Endothelial cell of umbilical vein (primary cell): Measurements from ENCODE around the gene PDCD2. TPM values are rescaled to one million over a fixed set of nuclear protein-coding genes. Genes with fewer than 3 reads are reported as not detected.

Experiments
- BruUV-seq: library from RNA; stranded (reverse); fragments of 400-500 nt; replicated peaks from 2 replicates; lab custom pipeline; 2021; lab: Mats Ljungman, UMichigan
- CTCF ChIA-PET: fragments of 300-600, 350-600 bp; sonication (Branson Sonifier 250); formaldehyde crosslinking; loops from one replicate; lab custom pipeline; 2021; ENCODE audit warnings: antibody characterized with exemption, inconsistent platforms; lab: Charles Lee
- POLR2A ChIA-PET: fragments of 300-600, 350-600 bp; sonication (Branson Sonifier 250); formaldehyde crosslinking; loops from one replicate; lab custom pipeline; 2021; ENCODE audit warnings: antibody characterized with exemption, inconsistent platforms; lab: Charles Lee
- DNase-seq: peaks from one replicate; pipeline ENCODE4 v3.0.0-alpha.2; 2011; ENCODE audit warnings: low read depth, low spot score
- FAIRE-seq: peaks from 2 replicates; lab custom pipeline; 2011; peaks lifted over from hg19 to GRCh38; lab: Jason Lieb, UNC
- H2AFZ ChIP-seq: 2 replicates; pipeline ENCODE4 v1.6.0; 2012; ENCODE audit warnings: low read depth, low read length, control low read depth, inconsistent platforms
- H3K27ac ChIP-seq: 2 replicates; pipeline ENCODE4 v1.5.1; 2011; ENCODE audit warnings: low read depth, mild to moderate bottlenecking, control low read depth, low read length, moderate library complexity; ENCODE audit not compliant: insufficient read depth
- H3K27me3 ChIP-seq, 2 experiments: 2 replicates each; pipeline versions ENCODE4 v1.6.0 to v1.6.1; 2011; ENCODE audit warnings: low read length in 2 of 2, mixed read lengths in 1 of 2; ENCODE audit not compliant: control insufficient read depth in 2 of 2, insufficient read depth in 2 of 2
- H3K36me3 ChIP-seq, 2 experiments: 2 replicates in 1 of 2; 3 replicates in 1 of 2; pipeline ENCODE4 v1.5.1; 2011; ENCODE audit warnings: low read length in 2 of 2, mild to moderate bottlenecking in 1 of 2, moderate library complexity in 1 of 2; ENCODE audit not compliant: control insufficient read depth in 2 of 2, insufficient read depth in 2 of 2; ENCODE audit errors: extremely low read depth in 1 of 2
- H3K4me1 ChIP-seq: 3 replicates; pipeline ENCODE4 v1.5.1; 2011; ENCODE audit warnings: mild to moderate bottlenecking, low read length; ENCODE audit not compliant: control insufficient read depth, insufficient read depth; ENCODE audit errors: extremely low read depth
- H3K4me2 ChIP-seq: 2 replicates; pipeline ENCODE4 v1.6.1; 2011; ENCODE audit warnings: low read length, control low read depth, mixed read lengths; ENCODE audit not compliant: insufficient read depth
- H3K4me3 ChIP-seq, 3 experiments: fragments of 200-600 bp in 1 of 3; sonication (generic), shearing (Covaris generic) in 1 of 3; replicated peaks in 1 of 3; 2 replicates each; pipeline ENCODE4 v1.5.1; 2011 to 2016; ENCODE audit warnings: control low read depth in 3 of 3, low read length in 3 of 3, mild to moderate bottlenecking in 2 of 3, inconsistent platforms in 1 of 3, low read depth in 1 of 3, moderate library complexity in 1 of 3; ENCODE audit not compliant: insufficient read depth in 1 of 3
- H3K79me2 ChIP-seq: 2 replicates; pipeline ENCODE4 v1.6.0; 2012; ENCODE audit warnings: low read length, inconsistent platforms; ENCODE audit not compliant: control insufficient read depth, insufficient read depth
- H3K9ac ChIP-seq: replicated peaks from 2 replicates; pipeline ENCODE3; 2011; ENCODE audit warnings: low read length, control low read depth; ENCODE audit not compliant: insufficient read depth; ENCODE audit errors: extremely low read depth
- H3K9me1 ChIP-seq: replicated peaks from 3 replicates; pipeline ENCODE4 v1.6.0; 2011; ENCODE audit warnings: mild to moderate bottlenecking, low read length; ENCODE audit not compliant: control insufficient read depth, insufficient read depth; ENCODE audit errors: extremely low read depth
- H3K9me3 ChIP-seq: replicated peaks from 2 replicates; pipeline ENCODE4 v1.5.1; 2012; ENCODE audit warnings: low read length, inconsistent platforms; ENCODE audit not compliant: control insufficient read depth, insufficient read depth
- H4K20me1 ChIP-seq: replicated peaks from 2 replicates; pipeline ENCODE3; 2011; ENCODE audit warnings: mild to moderate bottlenecking, low read length; ENCODE audit not compliant: control insufficient read depth, insufficient read depth; ENCODE audit errors: extremely low read depth
- CTCF ChIP-seq, 2 donors: IDR thresholded peaks; 1 replicate in 1 of 2; 2 replicates in 1 of 2; pipeline ENCODE4 v1.5.1; 2011; ENCODE audit warnings: low read length in 2 of 2, mild to moderate bottlenecking in 2 of 2, moderate library complexity in 2 of 2, control low read depth in 1 of 2, inconsistent platforms in 1 of 2, low read depth in 1 of 2; ENCODE audit not compliant: insufficient read depth in 1 of 2; ENCODE audit errors: extremely low read depth in 1 of 2
- EZH2 ChIP-seq: IDR thresholded peaks from 2 replicates; pipeline ENCODE4 v1.6.1; 2012; ENCODE audit warnings: borderline replicate concordance, low read depth, mild to moderate bottlenecking, moderate library complexity, low read length, inconsistent platforms; ENCODE audit not compliant: severe bottlenecking
- FOS ChIP-seq: IDR thresholded peaks from 2 replicates; pipeline ENCODE4 v1.6.1; 2011; ENCODE audit warnings: mild to moderate bottlenecking, low read length, moderate library complexity, borderline replicate concordance; ENCODE audit not compliant: insufficient read depth
- GATA2 ChIP-seq: IDR thresholded peaks from 2 replicates; pipeline ENCODE4 v1.7.0; 2011; ENCODE audit warnings: low read depth, mild to moderate bottlenecking, moderate library complexity, mixed read lengths, low read length; ENCODE audit not compliant: insufficient read length, insufficient read depth
- JUN ChIP-seq: IDR thresholded peaks from 2 replicates; pipeline ENCODE4 v1.6.1; 2011; ENCODE audit warnings: borderline replicate concordance, low read depth; ENCODE audit not compliant: insufficient read length, insufficient read depth
- MAX ChIP-seq: IDR thresholded peaks from 2 replicates; pipeline ENCODE4 v1.6.1; 2011; ENCODE audit not compliant: insufficient read depth, insufficient read length
- MYC ChIP-seq: IDR thresholded peaks from one replicate; pipeline ENCODE4 v1.6.1; 2011; ENCODE audit warnings: mild to moderate bottlenecking, low read depth, low read length
- POLR2A ChIP-seq: IDR thresholded peaks from 2 replicates; pipeline ENCODE4 v1.6.1; 2012; ENCODE audit warnings: low read depth, mild to moderate bottlenecking, control low read depth, low read length
- POLR2AphosphoS5 ChIP-seq: IDR thresholded peaks from 2 replicates; pipeline ENCODE4 v1.6.1; 2012; ENCODE audit warnings: low read depth, mild to moderate bottlenecking, control low read depth, low read length, moderate library complexity; ENCODE audit not compliant: insufficient read depth
- dilution Hi-C: fragments of 300-500 bp; cut with MboI; formaldehyde crosslinking; loops from one replicate; pipeline ENCODE4 v1.15.0; 2019; ENCODE audit warnings: low sequenced_read_pairs; ENCODE audit not compliant: extremely low pct_ligation_motif_present
- intact Hi-C: fragments of 100-400 bp; cut with micrococcal nuclease; formaldehyde crosslinking; loops from one replicate; pipeline ENCODE4 v1.10.0; 2022
- polyA plus RNA-seq, 4 experiments: library from polyadenylated mRNA; depleted of rRNA in 3 of 4; stranded (reverse) in 3 of 4; unstranded in 1 of 4; fragments of >200 nt; gene quantifications; 2 replicates each; pipeline versions ENCODE4 v1.2.1 to v1.2.3, GENCODE V29; 2011 to 2012; ENCODE audit warnings: missing spikeins in 1 of 4
- total RNA-seq: library from RNA; stranded (reverse); gene quantifications from 2 replicates; pipeline ENCODE4 v1.2.3, GENCODE V29; 2021

The PDCD2 gene
- total and polyA plus RNA-seq, 2 donors (not counting 3 experiments of a cell fraction or from before 2014, with no cell fraction given): 53.9 to 67.8 TPM

GRCh38 chr6:170532867-170533488, 51.5 kb downstream of the PDCD2 start:
- dilution Hi-C loops (no loop called here), intact Hi-C loops (no loop called here)
- DNase-seq (no peak), FAIRE-seq (no peak)
- Histone ChIP-seq H4K20me1 (no peaks in the 10 kb centered on the region), H3K9me3 (no peaks in the 10 kb centered on the region), H3K9ac (no peak overlapping the region), H3K79me2 (no peaks in the 10 kb centered on the region), H3K4me1 (no peaks in the 10 kb centered on the region), H3K4me3 (no peak overlapping the region), H3K4me2 (no peak overlapping the region), H3K27me3 (no peaks in the 10 kb centered on the region), H3K36me3 (peaks cover 25 to 32% of the 10 kb centered on the region in 2 experiments), H2AFZ (no peak overlapping the region), H3K9me1 (no peaks in the 10 kb centered on the region), H3K27ac (no peak overlapping the region)
- CTCF ChIA-PET: interaction anchor here (1.3 to 2.2 kb wide), 2 partner anchors 701 to 742 kb away, joined by 3 to 11 read pairs; no protein-coding TSS in a partner anchor
- POLR2A ChIA-PET: no interaction called here
- no TSS peak for BruUV-seq
- no peak for TF ChIP-seq JUN
- no peak for TF ChIP-seq EZH2
- no peak for TF ChIP-seq POLR2A
- no peak for TF ChIP-seq FOS
- TF ChIP-seq MAX: no peak
- no peak for TF ChIP-seq GATA2
- no peak for TF ChIP-seq CTCF (IDR thresholded peaks at IDR 0.05; ENCODE audit: extremely low read depth in 1 of 2, insufficient read depth in 1 of 2, low read depth in 1 of 2, low read length in 2 of 2)
- no peak for TF ChIP-seq POLR2AphosphoS5
- no peak for TF ChIP-seq MYC
